HG03565 (cell line): ENCODE results near the gene SMIM13.

ENCODE experiments used
- ATAC-seq: cut with Tn5 transposase; IDR thresholded peaks from one replicate; pipeline ENCODE4 v1.9.1; 2021; ENCODE audit warnings: mild to moderate bottlenecking, moderate library complexity; ENCODE audit not compliant: unreplicated experiment

Gene SMIM13

DNA sequence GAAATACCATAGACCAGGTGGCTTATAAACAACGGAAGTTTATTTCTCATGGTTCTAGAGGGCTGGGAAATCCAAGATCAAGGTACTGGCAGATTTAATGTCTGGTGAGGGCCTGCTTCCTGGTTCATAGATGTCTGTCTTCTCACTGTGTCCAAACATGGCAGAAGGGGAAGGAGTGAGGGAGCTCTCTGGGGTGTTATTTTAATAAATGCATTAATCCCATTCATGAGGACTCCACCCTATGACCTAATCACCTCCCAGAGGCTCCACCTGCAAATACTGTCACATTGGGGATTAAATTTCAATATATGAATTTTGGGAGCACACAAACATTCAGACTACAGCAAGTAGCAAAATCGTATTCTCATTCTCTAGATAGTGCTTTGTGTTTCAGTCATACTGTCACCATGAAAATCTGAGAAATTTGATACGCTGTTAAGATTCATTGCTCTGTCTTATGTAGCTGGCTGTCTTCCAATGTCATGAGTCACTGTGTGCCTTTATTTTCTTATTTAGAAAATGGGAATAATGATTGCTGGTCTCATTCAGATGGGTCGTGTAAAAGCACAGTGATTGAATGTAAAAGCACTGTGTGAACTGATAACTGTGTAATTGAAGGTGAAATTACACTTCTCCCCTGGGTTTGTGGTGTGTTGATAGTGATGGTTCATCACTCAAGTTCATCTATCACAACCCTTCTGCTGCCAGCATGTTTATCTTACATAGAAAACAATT, 26.8 kb downstream of the SMIM13 start:
- no peak for ATAC-seq

DNA sequence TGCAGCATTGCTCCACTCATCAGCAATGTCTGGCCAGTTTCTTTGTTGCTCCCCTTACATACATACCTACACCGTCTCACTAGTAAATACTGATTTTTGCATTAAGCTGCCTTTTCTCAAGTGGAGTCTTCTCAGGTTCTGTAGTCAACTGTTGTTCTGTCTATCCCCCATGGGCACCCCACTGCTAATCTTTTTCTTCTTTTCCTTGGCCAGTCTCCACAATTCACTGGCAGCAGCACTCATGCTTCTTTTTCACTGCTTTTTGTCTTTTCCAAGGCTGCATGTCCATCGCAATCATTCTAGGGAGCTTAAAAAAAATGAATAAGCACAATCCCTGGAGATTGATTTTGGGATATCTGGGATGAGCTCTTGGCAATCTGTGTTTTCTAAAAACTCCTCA, 28.2 kb downstream of the SMIM13 start:
- ATAC-seq, result no peak

DNA sequence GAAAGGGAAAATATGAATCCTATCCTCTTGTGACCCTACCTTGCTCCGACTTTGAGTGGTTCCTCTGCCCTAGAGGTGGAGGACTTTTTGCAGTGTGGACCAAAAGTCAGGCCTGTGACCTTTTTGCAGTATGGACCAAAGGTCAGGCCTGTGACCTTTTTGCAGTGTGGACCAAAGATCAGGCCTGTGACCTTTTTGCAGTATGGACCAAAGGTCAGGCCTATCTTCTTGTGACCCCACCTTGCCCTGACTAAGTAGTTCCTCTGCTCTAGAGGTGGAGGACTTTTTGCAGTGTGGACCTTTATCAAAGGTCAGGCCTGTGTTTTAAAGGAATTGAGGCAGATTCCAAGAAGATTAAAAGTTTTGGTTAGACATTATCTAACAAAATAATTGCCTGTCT, 28.7 kb downstream of the SMIM13 start:
- ATAC-seq, result no peak

DNA sequence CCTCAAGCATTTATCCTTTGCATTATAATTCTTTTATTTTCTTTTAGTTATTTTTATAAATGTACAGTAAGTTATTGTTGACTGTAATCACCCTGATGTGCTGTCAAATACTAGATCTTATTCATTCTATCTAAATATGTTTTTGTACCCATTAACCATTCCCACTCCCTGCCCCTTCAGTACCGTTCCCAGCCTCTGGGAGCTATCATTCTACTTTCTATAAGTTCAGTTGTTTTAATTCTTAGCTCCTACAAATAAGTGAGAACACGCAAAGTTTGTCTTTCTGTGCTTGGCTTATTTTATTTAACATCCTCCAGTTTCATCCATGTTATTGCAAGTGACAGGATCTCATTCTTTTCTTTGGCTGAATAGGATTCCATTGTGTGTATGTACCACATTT, 30.3 kb downstream of the SMIM13 start:
- ATAC-seq, result no peak

DNA sequence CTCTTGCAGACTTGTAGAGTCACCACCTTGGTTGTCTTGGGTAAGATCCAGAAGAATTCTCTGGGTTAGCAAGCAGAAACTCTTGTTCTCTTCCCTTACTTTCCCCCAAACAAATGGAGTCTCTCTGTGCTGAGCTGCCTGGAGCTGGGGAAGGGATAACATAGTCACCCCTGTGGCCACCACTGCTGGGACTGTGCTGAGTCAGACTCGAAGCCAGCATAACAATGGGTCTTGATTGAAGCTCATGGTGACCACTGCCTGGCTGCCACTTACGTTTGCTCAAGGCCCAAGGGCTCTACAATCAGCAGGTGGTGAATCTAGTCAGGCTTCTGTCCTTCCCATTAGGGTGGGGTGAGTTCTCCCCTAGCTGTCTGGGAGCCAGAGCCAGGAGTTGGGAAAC, 33.2 kb downstream of the SMIM13 start:
- ATAC-seq, result no peak

DNA sequence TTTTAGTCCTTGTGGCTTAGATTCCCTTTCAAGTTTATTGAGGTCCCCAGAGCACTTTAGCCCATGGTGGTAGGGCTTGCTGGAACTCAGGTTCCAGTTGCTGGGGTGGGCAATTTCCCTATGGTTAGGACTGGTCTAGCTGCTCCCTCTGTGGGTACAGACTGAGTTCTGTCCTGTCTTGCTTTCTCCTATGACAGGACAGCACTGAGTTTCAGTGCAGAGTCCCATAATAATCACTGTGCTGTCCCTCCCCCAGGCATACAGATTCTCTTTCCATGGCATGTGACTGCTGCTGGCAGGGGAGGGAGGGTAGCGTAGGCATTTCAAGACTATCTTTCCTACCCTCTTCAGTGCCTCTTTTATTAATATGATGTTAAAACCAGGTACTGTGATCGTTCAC, 35.0 kb downstream of the SMIM13 start:
- ATAC-seq, result no peak

DNA sequence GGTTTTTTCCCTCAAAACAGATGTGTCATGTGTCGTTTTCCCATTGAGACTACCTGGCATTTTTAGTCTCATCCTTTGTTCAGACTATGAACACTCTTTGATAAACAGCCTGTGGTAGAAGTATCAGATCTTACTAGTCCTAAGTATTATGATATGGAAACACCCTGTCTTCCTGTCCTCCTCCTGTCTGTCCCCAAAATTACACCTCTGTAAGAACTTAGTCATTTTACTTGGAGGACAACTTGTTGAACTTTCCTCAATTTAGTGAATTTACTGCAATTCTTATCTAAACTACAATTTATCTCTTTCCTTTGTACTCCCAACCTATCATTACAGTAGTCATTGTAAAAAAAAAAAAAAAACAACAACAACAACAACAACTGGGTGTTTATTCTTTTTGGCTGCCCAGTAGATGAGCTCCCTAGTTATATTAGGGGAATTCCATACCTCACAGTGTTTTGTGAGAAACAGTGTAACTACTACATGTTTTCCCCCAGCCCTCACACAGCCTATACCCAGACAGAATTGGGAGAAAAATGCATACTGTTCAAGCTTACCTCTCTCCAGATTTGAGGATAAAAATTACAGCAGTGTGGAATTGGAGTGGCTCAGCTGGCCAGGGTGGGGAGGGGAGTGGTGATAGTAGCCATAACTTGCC, 36.4 kb downstream of the SMIM13 start:
- ATAC-seq, result no peak

DNA sequence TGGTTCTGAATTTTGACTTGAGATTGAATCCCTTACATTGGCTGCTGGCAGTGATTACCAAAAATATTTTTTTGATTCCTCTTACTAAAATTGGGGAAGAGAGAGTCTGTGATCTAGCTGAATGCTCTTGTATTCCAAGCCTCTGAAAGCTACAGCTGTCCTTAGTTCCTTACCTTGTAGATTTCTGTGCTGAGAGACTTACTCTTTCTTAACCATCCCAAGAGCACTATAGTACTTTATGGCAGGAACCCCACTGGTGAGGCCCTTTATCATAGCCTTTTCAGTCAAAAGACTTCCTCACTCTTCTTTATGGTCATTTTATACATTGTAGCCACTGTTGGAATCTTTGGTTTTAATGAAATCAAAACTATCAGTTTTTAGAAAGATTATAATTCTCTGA, 37.0 kb downstream of the SMIM13 start:
- ATAC-seq, result no peak

DNA sequence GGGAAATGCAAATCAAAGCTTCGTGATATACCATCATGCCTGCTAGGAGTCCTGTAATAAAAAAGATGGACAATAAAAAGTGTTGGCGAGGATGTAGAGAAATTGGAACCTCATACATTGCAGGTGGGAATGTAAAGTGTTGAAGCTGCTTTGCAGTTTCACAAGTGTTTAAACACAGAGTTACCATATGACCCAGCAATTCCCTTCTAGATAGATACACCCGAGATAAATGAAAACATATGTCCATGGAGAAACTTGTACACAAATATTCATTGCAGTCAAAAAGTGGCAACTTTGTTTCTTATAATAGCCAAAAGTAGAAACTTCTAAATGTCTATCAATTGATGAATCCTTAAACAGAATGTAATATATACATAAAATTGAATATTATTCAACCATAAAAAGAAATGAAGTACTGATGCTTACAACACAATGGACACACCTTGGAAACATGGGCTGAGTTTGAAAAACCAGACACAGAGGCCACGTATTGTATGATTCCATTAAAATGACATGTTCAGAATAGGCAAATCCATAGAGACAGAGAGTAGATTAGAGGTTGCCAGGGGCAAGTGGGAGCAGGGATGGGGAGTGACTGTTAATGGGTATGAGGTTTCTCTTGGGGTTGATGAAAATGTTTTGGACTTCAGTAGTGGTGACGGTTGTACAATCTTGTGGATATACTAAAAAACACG, 38.7 kb downstream of the SMIM13 start:
- ATAC-seq, result no peak

DNA sequence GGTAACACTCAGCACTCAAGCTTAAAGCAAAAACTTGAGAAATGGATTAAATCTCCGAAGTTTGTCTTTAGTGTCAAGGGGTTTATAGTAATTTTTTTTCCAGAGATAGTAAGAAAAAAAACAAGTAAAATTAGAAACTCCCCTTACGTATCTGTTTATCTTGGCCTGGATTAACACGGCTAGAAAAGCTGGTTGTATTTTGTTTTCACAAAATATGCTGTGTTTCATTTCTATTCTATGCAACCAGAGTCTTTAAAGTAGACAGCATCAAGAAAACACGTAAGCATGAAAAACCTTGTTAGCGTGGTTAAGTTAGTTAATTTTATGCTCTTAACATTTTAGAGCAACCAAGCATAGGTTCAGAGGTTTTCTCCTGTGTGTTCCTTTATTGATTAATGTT, 39.6 kb downstream of the SMIM13 start:
- ATAC-seq, result no peak

DNA sequence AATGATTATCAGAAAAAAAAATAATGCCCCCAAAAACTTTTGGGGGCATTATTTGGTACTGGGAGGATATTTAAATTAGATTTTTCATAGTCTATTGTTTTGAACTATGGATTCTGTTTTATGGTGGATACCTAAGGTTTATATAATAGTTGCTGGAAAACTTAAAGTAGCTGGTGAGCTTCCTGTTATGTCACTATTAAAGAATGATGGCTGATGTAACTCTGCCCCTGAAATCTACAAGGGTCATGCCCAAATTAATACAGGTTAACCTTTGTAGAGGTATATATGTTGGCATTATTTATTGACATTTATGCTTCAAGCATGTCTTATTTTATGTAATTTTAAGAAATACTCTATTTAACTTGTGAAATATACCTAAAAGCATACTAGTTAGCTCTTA, 43.2 kb downstream of the SMIM13 start:
- ATAC-seq, result no peak

DNA sequence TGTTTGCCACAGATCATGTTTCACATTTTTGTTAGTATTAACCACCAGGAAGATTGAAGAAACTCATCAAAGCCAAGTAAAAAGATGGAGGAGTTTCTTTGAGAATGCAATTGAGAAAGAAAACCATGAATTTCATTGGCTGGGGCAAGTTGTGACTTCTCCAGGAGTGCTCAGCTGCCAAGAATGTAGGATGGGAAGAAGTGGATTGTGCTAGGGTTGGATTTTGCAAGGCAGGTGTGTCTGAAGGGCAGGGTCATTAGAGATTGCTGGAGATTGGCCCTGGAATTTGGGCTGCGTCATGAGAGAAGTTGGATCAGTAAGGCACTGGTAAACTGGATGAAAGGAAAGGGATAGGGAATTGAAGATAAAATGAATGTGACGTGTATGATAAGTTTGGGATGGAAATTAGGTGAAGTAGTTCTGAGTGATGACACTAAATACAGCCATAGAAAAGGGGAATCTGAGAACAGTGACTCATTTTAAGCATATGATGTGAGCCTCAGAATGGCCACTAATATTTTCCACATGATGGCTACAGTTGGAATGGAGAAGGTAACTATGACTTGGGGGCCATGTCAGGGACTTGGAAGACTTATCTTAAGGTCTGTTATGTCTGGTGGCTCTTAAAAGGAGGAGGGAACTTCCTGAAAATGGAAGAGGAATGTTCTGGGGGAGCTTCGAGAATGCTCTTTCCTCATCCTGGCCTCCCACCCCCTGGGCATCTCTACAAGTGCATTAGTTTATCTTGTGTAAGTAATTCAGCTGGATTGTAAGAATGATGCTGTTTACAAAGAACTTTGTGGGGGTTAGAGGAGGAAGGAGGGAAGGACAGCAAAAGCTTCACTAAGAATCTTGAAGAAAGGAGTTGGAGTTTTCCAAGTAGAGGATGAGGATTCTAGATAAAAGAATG, 45.7 kb downstream of the SMIM13 start:
- no peak for ATAC-seq

DNA sequence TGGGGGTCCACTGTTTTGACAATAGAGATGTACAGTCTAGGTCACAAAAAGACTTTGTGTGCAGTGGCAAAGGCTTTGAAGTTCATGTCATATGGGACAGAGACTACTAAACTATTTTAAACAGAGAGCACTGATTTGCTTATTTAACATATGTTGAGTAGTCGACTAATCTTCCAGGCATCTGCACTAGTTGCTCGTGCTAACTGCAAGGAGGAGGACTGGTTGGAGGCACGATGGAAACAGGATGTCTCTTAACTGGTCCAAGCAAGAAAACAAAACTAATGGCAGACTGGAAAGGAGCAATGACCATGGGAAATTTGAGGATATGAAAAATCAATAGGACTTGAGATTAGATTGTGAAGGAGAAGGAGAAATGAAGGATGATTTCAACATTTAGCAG, 46.4 kb downstream of the SMIM13 start:
- ATAC-seq, result no peak

DNA sequence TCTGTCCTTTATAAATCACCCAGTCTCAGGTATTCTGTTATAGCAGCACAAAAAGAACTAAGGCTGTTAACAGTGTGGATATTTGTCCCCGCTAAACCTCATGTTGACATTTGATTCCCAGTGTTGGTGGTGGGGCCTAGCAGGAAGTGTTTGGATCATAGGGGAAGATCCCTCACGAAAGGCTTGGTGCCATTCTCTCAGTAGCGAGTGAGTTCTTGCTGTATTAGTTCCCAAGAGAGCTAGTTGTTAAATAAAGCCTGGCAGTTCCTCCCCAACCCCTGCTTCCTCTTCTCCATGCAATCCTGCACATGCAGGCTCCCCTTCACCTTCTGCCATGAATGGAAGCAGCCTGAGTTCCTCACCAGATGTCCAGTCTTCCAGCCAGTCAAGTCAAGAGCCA, 47.7 kb downstream of the SMIM13 start:
- no peak for ATAC-seq

DNA sequence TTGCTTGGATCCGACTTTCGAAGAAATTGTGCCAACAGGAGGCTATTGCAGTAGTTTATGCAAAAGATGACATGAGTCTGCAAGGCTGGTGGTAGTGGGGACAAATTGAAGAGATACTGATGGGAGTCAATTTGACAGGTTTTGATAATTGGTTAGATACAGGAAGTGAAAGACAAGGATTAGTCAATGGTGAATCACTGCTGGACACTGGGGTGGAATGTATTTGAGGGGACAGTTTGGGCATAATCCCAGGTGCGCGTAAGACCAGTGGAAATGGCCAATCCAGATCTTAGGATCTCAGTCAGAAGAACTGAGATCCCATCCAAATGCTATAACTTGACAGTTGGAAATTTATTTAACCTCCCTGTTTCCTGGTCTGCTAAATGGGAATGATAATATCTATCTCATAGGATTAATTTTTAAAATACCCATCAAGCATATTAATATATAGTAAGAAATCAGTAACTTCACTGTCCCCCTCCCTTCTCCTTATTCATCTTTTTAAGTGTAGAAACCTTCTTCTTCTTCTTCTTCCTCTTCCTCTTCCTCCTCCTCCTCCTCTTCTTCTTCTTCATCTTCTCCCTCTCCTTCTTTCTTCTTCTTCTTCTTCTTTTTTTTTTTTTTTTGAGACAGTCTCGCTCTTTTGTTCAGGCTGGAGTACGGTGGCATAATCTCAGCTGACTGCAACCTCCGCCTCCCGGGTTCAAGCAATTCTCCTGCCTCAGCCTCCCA, 48.8 kb downstream of the SMIM13 start:
- ATAC-seq, result no peak

DNA sequence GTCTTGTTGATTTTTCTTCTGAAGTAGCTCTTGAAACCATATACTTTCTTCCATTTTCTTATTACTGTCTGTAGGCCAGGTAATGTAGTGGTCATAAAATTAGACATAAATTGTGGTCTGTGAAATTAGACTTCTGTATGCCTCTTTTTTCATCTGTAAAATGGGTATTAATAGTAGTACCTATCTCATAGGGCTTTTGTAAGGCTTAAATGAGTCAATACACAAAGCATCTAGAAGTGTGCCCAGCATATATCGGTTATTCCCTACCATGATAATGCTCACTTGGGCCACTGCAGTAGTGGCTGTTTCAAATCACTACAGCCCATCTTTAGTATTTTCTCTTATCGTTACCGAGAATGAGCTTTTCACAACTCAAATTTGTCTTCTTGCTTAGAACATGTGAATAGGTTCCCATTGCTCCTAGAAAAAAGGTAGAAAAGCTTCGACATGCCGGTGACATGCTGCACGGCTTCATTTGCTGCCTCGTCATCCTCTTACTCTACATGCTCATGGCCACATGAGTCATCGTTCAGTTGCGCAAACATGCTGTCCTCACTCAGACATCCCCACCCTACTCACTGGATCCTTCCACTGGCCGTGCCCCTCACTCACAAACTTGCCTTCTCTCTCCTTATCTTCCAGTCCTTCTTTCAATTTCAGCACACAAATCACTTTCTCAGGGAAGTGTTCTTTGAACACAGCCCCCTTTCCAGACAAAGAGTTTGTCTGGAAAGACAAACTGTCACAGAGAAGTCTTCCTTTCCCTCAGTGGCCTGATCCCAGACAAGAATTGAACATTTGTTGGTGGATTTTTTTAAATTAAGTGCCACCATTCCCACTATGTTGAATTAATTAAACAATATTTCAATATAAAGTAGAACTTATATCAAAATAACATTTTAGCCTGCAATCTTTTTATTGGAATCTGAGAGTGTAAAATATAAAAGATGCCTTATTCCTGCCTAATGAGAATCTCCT, 50.0 kb downstream of the SMIM13 start:
- no peak for ATAC-seq

DNA sequence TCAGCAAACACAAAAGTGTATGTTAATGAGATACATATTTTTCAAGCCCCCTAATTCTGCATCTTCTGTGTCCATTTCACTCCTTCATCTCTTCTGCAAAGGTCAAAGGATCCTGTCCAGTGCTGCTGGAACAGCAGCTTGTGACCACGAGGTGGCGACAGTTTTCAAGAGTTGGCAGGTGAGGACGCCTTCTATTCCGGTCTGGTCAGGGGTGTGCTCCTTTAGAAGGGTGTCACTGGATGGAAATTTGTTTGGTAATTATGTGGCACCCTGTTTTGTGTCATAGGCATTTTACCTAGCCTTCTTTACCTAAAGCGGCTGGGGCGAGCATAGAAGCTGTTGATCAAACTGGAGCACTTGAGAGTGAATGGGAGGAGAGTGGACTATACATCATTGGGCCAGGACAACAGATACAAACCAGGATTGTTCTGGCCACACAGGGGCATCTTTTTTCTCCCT, 50.8 kb downstream of the SMIM13 start:
- ATAC-seq, result peak; percentile 80

DNA sequence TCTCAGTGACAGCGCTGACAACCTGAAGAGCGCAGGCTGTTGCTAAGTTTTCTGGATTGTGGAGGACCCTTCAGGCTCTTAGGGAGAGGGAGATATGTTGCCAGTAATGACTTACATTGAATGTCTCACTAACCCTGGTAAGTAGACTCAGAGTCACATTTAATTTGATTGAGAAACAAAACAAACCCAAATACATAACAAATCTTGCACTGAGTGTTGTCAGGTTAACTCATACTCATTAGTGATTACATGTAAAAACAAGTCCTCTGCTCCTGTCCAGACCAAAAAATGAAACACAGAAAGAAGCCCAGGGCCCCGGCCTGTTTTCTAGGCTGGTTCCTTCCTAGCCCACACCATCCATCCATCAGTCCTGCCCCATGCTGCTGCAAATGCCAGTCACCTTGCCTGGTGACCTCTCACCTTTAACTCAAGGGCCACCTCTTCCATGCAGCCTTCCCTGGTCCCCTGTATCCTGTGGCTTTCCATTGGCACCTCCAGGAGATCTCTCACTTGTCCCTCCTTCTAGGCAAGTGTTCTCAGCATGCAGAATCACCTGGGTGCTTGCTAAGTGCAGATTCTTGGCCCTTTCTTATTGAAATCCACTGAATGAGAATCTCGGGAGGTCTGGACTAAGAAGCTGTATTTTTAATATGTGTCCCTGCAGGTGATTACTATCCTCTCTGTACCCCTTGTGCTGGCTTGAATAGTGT, 52.6 kb downstream of the SMIM13 start:
- ATAC-seq, result no peak

DNA sequence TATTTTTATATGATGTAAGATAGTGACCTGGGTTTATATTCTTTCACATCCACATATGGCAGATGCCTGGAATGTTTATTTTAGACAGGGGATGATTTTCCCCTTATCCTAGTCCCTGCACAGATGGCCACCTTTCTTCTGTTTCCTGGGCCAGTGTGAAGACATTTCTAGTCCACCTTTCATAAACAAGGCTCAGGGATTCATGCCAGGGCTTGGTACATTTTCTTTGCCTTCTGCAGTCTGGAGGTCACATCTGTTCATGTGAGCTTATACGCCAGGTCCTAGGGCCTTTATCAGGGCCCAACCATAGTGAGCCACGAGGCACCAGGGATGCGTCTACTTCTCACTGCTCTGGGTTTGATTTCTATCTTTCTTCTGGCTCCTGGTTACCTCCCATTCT, 55.9 kb downstream of the SMIM13 start:
- ATAC-seq, result no peak
